Measurements from ENCODE around the gene ST6GAL1.

The ST6GAL1 gene

GRCh38 chr3:187080799-187081450, 150.6 kb downstream of the ST6GAL1 start:
- DNase-seq (ENCODE audit: low read depth) = peak; percentile 54
- TF ChIP-seq POLR2A (IDR thresholded peaks at IDR 0.05; ENCODE audit: extremely low read depth, insufficient read length) (no peak), MYC (IDR thresholded peaks at IDR 0.05; ENCODE audit: low read depth, low read length) (no peak)
- TF ChIP-seq, protein P1, sequence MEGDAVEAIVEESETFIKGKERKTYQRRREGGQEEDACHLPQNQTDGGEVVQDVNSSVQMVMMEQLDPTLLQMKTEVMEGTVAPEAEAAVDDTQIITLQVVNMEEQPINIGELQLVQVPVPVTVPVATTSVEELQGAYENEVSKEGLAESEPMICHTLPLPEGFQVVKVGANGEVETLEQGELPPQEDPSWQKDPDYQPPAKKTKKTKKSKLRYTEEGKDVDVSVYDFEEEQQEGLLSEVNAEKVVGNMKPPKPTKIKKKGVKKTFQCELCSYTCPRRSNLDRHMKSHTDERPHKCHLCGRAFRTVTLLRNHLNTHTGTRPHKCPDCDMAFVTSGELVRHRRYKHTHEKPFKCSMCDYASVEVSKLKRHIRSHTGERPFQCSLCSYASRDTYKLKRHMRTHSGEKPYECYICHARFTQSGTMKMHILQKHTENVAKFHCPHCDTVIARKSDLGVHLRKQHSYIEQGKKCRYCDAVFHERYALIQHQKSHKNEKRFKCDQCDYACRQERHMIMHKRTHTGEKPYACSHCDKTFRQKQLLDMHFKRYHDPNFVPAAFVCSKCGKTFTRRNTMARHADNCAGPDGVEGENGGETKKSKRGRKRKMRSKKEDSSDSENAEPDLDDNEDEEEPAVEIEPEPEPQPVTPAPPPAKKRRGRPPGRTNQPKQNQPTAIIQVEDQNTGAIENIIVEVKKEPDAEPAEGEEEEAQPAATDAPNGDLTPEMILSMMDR (IDR thresholded peaks at IDR 0.05; ENCODE audit: low read depth, low read length) = no peak
- TF ChIP-seq, protein P2, sequence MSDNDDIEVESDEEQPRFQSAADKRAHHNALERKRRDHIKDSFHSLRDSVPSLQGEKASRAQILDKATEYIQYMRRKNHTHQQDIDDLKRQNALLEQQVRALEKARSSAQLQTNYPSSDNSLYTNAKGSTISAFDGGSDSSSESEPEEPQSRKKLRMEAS (IDR thresholded peaks at IDR 0.05; ENCODE audit: low read depth, low read length) = no peak
- no peak overlapping the region for H3K4me3 ChIP-seq (ENCODE audit: low read depth, low read length)

DNA sequence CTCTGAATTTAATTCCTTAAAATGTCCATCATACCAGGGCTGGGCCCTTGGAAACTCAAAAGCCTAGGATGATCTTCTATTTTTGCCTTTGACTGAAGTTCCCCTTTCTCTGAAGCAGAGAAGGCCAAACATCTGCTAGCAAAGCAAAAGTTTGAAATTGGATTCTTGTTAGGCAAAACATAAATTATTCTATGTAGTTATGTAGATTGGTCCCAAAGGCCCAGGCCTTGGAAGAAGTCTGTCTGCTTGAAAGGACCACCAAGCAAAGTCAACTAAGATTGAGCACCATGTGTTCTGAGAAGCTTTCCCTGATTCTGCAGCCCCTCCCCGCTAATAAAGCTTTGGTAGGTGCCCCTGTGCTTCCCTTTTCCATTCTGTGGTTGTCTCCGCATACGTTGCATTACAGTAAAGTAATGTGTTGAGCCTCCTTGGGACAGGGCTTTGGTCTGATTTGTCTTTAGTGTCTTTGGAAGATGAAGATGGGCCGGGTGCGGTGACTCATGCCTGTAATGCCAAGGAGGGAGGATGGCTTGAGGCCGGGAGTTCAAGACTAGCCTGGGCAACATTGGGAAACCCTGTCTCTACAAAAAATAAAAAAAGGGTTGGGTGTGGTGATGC, 152.5 kb downstream of the ST6GAL1 start:
- TF ChIP-seq POLR2A (IDR thresholded peaks at IDR 0.05; ENCODE audit: extremely low read depth, insufficient read length) = no peak
- no peak for TF ChIP-seq MYC (IDR thresholded peaks at IDR 0.05; ENCODE audit: low read depth, low read length)
- TF ChIP-seq, protein P2 (IDR thresholded peaks at IDR 0.05; ENCODE audit: low read depth, low read length) = no peak
- TF ChIP-seq, protein P1 (IDR thresholded peaks at IDR 0.05; ENCODE audit: low read depth, low read length) = no peak
- DNase-seq (ENCODE audit: low read depth) = peak; percentile 28
- H3K4me3 ChIP-seq (ENCODE audit: low read depth, low read length) = no peak overlapping the region

- TF ChIP-seq, protein P1 (IDR thresholded peaks at IDR 0.05; ENCODE audit: low read depth, low read length) = no peak
- no peak for TF ChIP-seq POLR2A (IDR thresholded peaks at IDR 0.05; ENCODE audit: extremely low read depth, insufficient read length)
- DNase-seq (ENCODE audit: low read depth) = no peak
- no peak overlapping the region for H3K4me3 ChIP-seq (ENCODE audit: low read depth, low read length)
Observed at GRCh38 chr3:187084126-187084525, 153.8 kb downstream of the ST6GAL1 start.

DNA sequence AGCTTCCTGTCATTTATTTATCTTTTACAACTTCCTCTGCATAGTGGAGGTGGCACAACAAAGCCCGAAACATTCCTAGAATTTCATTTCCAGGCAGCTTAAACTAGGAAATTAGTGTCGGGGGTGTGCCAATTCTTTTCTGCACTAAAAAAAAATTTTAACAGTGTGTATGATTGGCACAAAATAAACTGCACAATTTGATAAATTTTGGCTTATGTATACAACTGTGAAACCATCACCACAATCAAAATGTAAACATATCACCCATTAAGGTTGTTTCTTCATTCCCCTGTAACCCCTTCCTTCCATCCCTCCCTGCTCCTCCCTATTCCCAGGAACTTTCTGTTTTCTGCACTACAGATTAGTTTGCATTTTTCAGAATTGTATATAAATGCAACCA, 154.3 kb downstream of the ST6GAL1 start:
- no peak for TF ChIP-seq MYC (IDR thresholded peaks at IDR 0.05; ENCODE audit: low read depth, low read length)
- TF ChIP-seq, protein P1 (IDR thresholded peaks at IDR 0.05; ENCODE audit: low read depth, low read length) = no peak
- no peak for TF ChIP-seq POLR2A (IDR thresholded peaks at IDR 0.05; ENCODE audit: extremely low read depth, insufficient read length)
- TF ChIP-seq, protein P2 (IDR thresholded peaks at IDR 0.05; ENCODE audit: low read depth, low read length) = no peak
- H3K4me3 ChIP-seq (ENCODE audit: low read depth, low read length) = no peak overlapping the region
- no peak for DNase-seq (ENCODE audit: low read depth)

- TF ChIP-seq POLR2A (IDR thresholded peaks at IDR 0.05; ENCODE audit: extremely low read depth, insufficient read length) (no peak), MYC (IDR thresholded peaks at IDR 0.05; ENCODE audit: low read depth, low read length) (no peak)
- TF ChIP-seq, protein P1 (IDR thresholded peaks at IDR 0.05; ENCODE audit: low read depth, low read length) = no peak
- TF ChIP-seq, protein P2 (IDR thresholded peaks at IDR 0.05; ENCODE audit: low read depth, low read length) = no peak
- no peak for DNase-seq (ENCODE audit: low read depth)
- H3K4me3 ChIP-seq (ENCODE audit: low read depth, low read length) = no peak overlapping the region
Observed at GRCh38 chr3:187085021-187085666, 154.8 kb downstream of the ST6GAL1 start.

Measured in NB4 (cell line).